ENCODE measurements around the gene HPCA. TPM values are rescaled to one million over a fixed set of nuclear protein-coding genes. Genes with fewer than 3 reads are reported as not detected.

HPCA gene
- total and polyA plus RNA-seq, 2 donors (not counting 3 experiments of a cell fraction or from before 2014, with no cell fraction given): not detected

GRCh38 chr1:32889731-32890278, 3.5 kb downstream of the HPCA start:
- CTCF ChIA-PET: interaction anchor here (5.7 kb wide), 1 partner anchor 13 kb away, joined by 51 read pairs; no protein-coding TSS in a partner anchor
- BruUV-seq (replicated peaks): no TSS peak
- H3K4me2 ChIP-seq (ENCODE audit: insufficient read depth, low read length): no peak overlapping the region

GRCh38 chr1:32890516-32891240, 4.4 kb downstream of the HPCA start:
- H3K27ac ChIP-seq (ENCODE audit: insufficient read depth, low read depth, low read length): no peak overlapping the region
- FAIRE-seq: no peak
- DNase-seq (ENCODE audit: low read depth, low spot score): no peak
- intact Hi-C loops (cut with micrococcal nuclease): no loop called here
- H3K9ac ChIP-seq (replicated peaks; ENCODE audit: extremely low read depth, insufficient read depth, low read length): no peak overlapping the region
- H3K9me3 ChIP-seq (replicated peaks; ENCODE audit: control insufficient read depth, insufficient read depth, low read length): no peaks in the 10 kb centered on the region
- dilution Hi-C loops (cut with MboI; ENCODE audit: extremely low pct_ligation_motif_present, low sequenced_read_pairs): no loop called here
- no peak overlapping the region for H2AFZ ChIP-seq (ENCODE audit: low read depth, low read length)
- H4K20me1 ChIP-seq (replicated peaks; ENCODE audit: control insufficient read depth, extremely low read depth, insufficient read depth, low read length): no peaks in the 10 kb centered on the region
- no peaks in the 10 kb centered on the region for H3K36me3 ChIP-seq (ENCODE audit: control insufficient read depth in 2 of 2, extremely low read depth in 1 of 2, insufficient read depth in 2 of 2, low read length in 2 of 2)
- H3K4me2 ChIP-seq (ENCODE audit: insufficient read depth, low read length): no peak overlapping the region
- H3K79me2 ChIP-seq (ENCODE audit: control insufficient read depth, insufficient read depth, low read length): no peaks in the 10 kb centered on the region
- no peaks in the 10 kb centered on the region for H3K9me1 ChIP-seq (replicated peaks; ENCODE audit: control insufficient read depth, extremely low read depth, insufficient read depth, low read length)
- CTCF ChIA-PET: interaction anchor here (0.9 to 5.7 kb wide), 3 partner anchors 9 to 14 kb away, joined by 3 to 51 read pairs (median 4); no protein-coding TSS in a partner anchor
- BruUV-seq (replicated peaks): no TSS peak
- peaks cover 16 to 19% of the 10 kb centered on the region in 2 experiments for H3K27me3 ChIP-seq (ENCODE audit: control insufficient read depth in 2 of 2, insufficient read depth in 2 of 2, low read length in 2 of 2)
- POLR2A ChIA-PET: no interaction called here
- TF ChIP-seq FOS (IDR thresholded peaks at IDR 0.05; ENCODE audit: borderline replicate concordance, insufficient read depth, low read length) (no peak), MAX (IDR thresholded peaks at IDR 0.05; ENCODE audit: insufficient read depth, insufficient read length) (no peak), MYC (IDR thresholded peaks at IDR 0.05; ENCODE audit: low read depth, low read length) (no peak), POLR2AphosphoS5 (IDR thresholded peaks at IDR 0.05; ENCODE audit: insufficient read depth, low read depth, low read length) (no peak), EZH2 (IDR thresholded peaks at IDR 0.05; ENCODE audit: borderline replicate concordance, low read depth, low read length, severe bottlenecking) (no peak), GATA2 (IDR thresholded peaks at IDR 0.05; ENCODE audit: insufficient read depth, insufficient read length, low read depth, low read length) (no peak), POLR2A (IDR thresholded peaks at IDR 0.05; ENCODE audit: low read depth, low read length) (no peak), CTCF (IDR thresholded peaks at IDR 0.05; ENCODE audit: extremely low read depth in 1 of 2, insufficient read depth in 1 of 2, low read depth in 1 of 2, low read length in 2 of 2) (no peak)
- no peak overlapping the region for H3K4me3 ChIP-seq (replicated peaks in 1 of 3; ENCODE audit: insufficient read depth in 1 of 3, low read depth in 1 of 3, low read length in 3 of 3)
- H3K4me1 ChIP-seq (ENCODE audit: control insufficient read depth, extremely low read depth, insufficient read depth, low read length): no peaks in the 10 kb centered on the region

More at GRCh38 chr1:32889731-32890278, 3.5 kb downstream of the HPCA start:
- TF ChIP-seq FOS (IDR thresholded peaks at IDR 0.05; ENCODE audit: borderline replicate concordance, insufficient read depth, low read length): no peak
- no peak for TF ChIP-seq MAX (IDR thresholded peaks at IDR 0.05; ENCODE audit: insufficient read depth, insufficient read length)
- no peak for TF ChIP-seq EZH2 (IDR thresholded peaks at IDR 0.05; ENCODE audit: borderline replicate concordance, low read depth, low read length, severe bottlenecking)
- no peak for TF ChIP-seq POLR2A (IDR thresholded peaks at IDR 0.05; ENCODE audit: low read depth, low read length)
- Histone ChIP-seq H3K36me3 (ENCODE audit: control insufficient read depth in 2 of 2, extremely low read depth in 1 of 2, insufficient read depth in 2 of 2, low read length in 2 of 2) (no peaks in the 10 kb centered on the region), H4K20me1 (replicated peaks; ENCODE audit: control insufficient read depth, extremely low read depth, insufficient read depth, low read length) (no peaks in the 10 kb centered on the region), H3K4me1 (ENCODE audit: control insufficient read depth, extremely low read depth, insufficient read depth, low read length) (no peaks in the 10 kb centered on the region), H3K9me3 (replicated peaks; ENCODE audit: control insufficient read depth, insufficient read depth, low read length) (no peaks in the 10 kb centered on the region), H3K9me1 (replicated peaks; ENCODE audit: control insufficient read depth, extremely low read depth, insufficient read depth, low read length) (no peaks in the 10 kb centered on the region), H3K4me3 (replicated peaks in 1 of 3; ENCODE audit: insufficient read depth in 1 of 3, low read depth in 1 of 3, low read length in 3 of 3) (no peak overlapping the region), H2AFZ (ENCODE audit: low read depth, low read length) (no peak overlapping the region), H3K79me2 (ENCODE audit: control insufficient read depth, insufficient read depth, low read length) (no peaks in the 10 kb centered on the region), H3K27me3 (ENCODE audit: control insufficient read depth in 2 of 2, insufficient read depth in 2 of 2, low read length in 2 of 2) (peaks cover 24 to 27% of the 10 kb centered on the region in 2 experiments), H3K27ac (ENCODE audit: insufficient read depth, low read depth, low read length) (no peak overlapping the region), H3K9ac (replicated peaks; ENCODE audit: extremely low read depth, insufficient read depth, low read length) (no peak overlapping the region)
- intact Hi-C loops (cut with micrococcal nuclease) (no loop called here), dilution Hi-C loops (cut with MboI; ENCODE audit: extremely low pct_ligation_motif_present, low sequenced_read_pairs) (no loop called here)
- POLR2A ChIA-PET: no interaction called here
- DNase-seq (ENCODE audit: low read depth, low spot score) (no peak), FAIRE-seq (no peak)

Data from endothelial cell of umbilical vein (primary cell).